Heart left ventricle (tissue), 13 donors: Measurements from ENCODE around the gene OSTC.

Experiments used
- POLR2A ChIP-seq, 2 donors: fragments of 450-650 bp; IDR thresholded peaks; one replicate each; pipeline ENCODE4 v1.6.1; 2017; ENCODE audit warnings: antibody characterized with exemption in 2 of 2, mild to moderate bottlenecking in 2 of 2, moderate library complexity in 2 of 2
- TF ChIP-seq, protein P1 (sequence below), 12 donors: fragments of 200-600 bp; sonication (generic) in 4 of 12; IDR thresholded peaks; one replicate each; pipeline versions ENCODE4 v1.5.0 to v1.8.0; 2018 to 2022; ENCODE audit warnings: antibody characterized with exemption in 12 of 12, mild to moderate bottlenecking in 5 of 12
- donor health status: ischemic (EF 13 %, LVEDD 7.1; RV severe dilation, severe dysfunction).
- donor health status: DM: no; HTN: yes; CAD: no.
- donor health status: DM: no; HTN: no; CAD: no.
- donor health status: ischemic (EF 25% LVEDD 6.9; RV normal size, moderate dysfunction).
- donor health status: ischemic (EF 25% LVEDD 5.7; RV mildly dilated, moderate dysfunction).
- donor health status: ischemic (EF 35%, LVEDD 5.7; RV mildly dilated, moderate dysfunction).
- donor health status: nonischemic (EF 11% LVEDD 7.7; RV severe dilation, severe dysfunction).
- donor health status: DM: yes; HTN: yes; CAD: no.
- donor health status: PGD.
- donor health status: ischemic (EF 29% LVEDD 5.4; RV normal size, mild dysfunction).
- donor health status: nonischemic (EF 23%, LVEDD 6.1; RV moderate dilation, normal function).

- TF ChIP-seq, protein P1, sequence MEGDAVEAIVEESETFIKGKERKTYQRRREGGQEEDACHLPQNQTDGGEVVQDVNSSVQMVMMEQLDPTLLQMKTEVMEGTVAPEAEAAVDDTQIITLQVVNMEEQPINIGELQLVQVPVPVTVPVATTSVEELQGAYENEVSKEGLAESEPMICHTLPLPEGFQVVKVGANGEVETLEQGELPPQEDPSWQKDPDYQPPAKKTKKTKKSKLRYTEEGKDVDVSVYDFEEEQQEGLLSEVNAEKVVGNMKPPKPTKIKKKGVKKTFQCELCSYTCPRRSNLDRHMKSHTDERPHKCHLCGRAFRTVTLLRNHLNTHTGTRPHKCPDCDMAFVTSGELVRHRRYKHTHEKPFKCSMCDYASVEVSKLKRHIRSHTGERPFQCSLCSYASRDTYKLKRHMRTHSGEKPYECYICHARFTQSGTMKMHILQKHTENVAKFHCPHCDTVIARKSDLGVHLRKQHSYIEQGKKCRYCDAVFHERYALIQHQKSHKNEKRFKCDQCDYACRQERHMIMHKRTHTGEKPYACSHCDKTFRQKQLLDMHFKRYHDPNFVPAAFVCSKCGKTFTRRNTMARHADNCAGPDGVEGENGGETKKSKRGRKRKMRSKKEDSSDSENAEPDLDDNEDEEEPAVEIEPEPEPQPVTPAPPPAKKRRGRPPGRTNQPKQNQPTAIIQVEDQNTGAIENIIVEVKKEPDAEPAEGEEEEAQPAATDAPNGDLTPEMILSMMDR (IDR thresholded peaks at IDR 0.05): no peak
- no peak for TF ChIP-seq POLR2A (IDR thresholded peaks at IDR 0.05)
Measured at GRCh38 chr4:108700081-108700757, 49.8 kb downstream of the OSTC start.
